NCI-H2081 (cell line): ENCODE measurements around the gene VPS8.
"Not testable (repeated sequence)": the region's sequence is repeated elsewhere in the genome, so short reads cannot be mapped to it uniquely, and the experiment has no call there.

Source experiments
- DNase-seq, 2 experiments: peaks; one replicate each; lab custom pipeline; 2025; lab: John Stamatoyannopoulos, UW

VPS8 gene

GRCh38 chr3:184914628-184915027 lies 102.7 kb downstream of the VPS8 start:
- no peak for DNase-seq

- DNase-seq, result no peak
Observed at GRCh38 chr3:184918750-184919149, 106.8 kb downstream of the VPS8 start.

- DNase-seq, result no peak
Observed at GRCh38 chr3:184919651-184920050, 107.7 kb downstream of the VPS8 start.

- DNase-seq, result no peak
Observed at GRCh38 chr3:184924547-184924946, 112.6 kb downstream of the VPS8 start.

GRCh38 chr3:184927796-184928315 lies 115.9 kb downstream of the VPS8 start:
- peak in 1 of 2 experiments; percentile 22 for DNase-seq

GRCh38 chr3:184932777-184933176 lies 120.8 kb downstream of the VPS8 start:
- no peak for DNase-seq

- DNase-seq, result no peak
Observed at GRCh38 chr3:184937611-184938010, 125.6 kb downstream of the VPS8 start.

GRCh38 chr3:184941408-184941807 lies 129.4 kb downstream of the VPS8 start:
- no peak for DNase-seq

- DNase-seq, result no peak
Observed at GRCh38 chr3:184942735-184943134, 130.8 kb downstream of the VPS8 start.

- no peak for DNase-seq
Observed at GRCh38 chr3:184944241-184944640, 132.3 kb downstream of the VPS8 start.

- no peak for DNase-seq
Observed at GRCh38 chr3:184945886-184946625, 134.1 kb downstream of the VPS8 start.

GRCh38 chr3:184946917-184947316 lies 135.0 kb downstream of the VPS8 start:
- DNase-seq, result no peak

GRCh38 chr3:184949251-184949965 lies 137.4 kb downstream of the VPS8 start:
- no peak for DNase-seq

- DNase-seq, result not testable (repeated sequence)
Observed at GRCh38 chr3:184950816-184951215, 138.8 kb downstream of the VPS8 start.

- DNase-seq, result no peak
Observed at GRCh38 chr3:184952671-184953070, 140.7 kb downstream of the VPS8 start.

GRCh38 chr3:184953401-184953800 lies 141.4 kb downstream of the VPS8 start:
- DNase-seq, result no peak

GRCh38 chr3:184954251-184954650 lies 142.3 kb downstream of the VPS8 start:
- DNase-seq, result no peak

GRCh38 chr3:184954851-184955250 lies 142.9 kb downstream of the VPS8 start:
- not testable (repeated sequence) for DNase-seq

- DNase-seq, result no peak
Observed at GRCh38 chr3:184965639-184966430, 153.9 kb downstream of the VPS8 start.

- no peak for DNase-seq
Observed at GRCh38 chr3:184968115-184968514, 156.1 kb downstream of the VPS8 start.

- DNase-seq, result no peak
Observed at GRCh38 chr3:184970186-184970585, 158.2 kb downstream of the VPS8 start.

GRCh38 chr3:184977796-184978195 lies 165.8 kb downstream of the VPS8 start:
- no peak for DNase-seq
